Occipital lobe (tissue), 2 donors: ENCODE data around the gene USHBP1. TPM values are rescaled to one million over a fixed set of nuclear protein-coding genes. Genes with fewer than 3 reads are reported as not detected.

Source experiments
- DNase-seq: peaks from one replicate; lab custom pipeline; 2025; lab: John Stamatoyannopoulos, UW
- total RNA-seq: library from RNA; depleted of rRNA; stranded (reverse); fragments of >200 nt; gene quantifications from one replicate; pipeline ENCODE4 v1.2.3, GENCODE V29; 2014

Gene USHBP1
- 0.47 TPM for total RNA-seq

- no peak for DNase-seq
These were observed at the start of gene USHBP1 for GRCh38 chr19:17264641-17264979. TSS of gene USHBP1 (minus strand) at chr19:17264745. CDS start at chr19:17264299, 446 bp downstream.

- DNase-seq = no peak
These were observed 49.6 kb upstream of the USHBP1 start for GRCh38 chr19:17314007-17314593.

GRCh38 chr19:17312189-17313113 is 47.9 kb upstream of the USHBP1 start:
- no peak for DNase-seq

GRCh38 chr19:17311455-17312188 is 47.1 kb upstream of the USHBP1 start:
- no peak for DNase-seq

GRCh38 chr19:17309965-17310461 is 45.5 kb upstream of the USHBP1 start:
- no peak for DNase-seq

- DNase-seq = peak; percentile 99
These were observed 44.8 kb upstream of the USHBP1 start, which contains the start of gene DDA1 for GRCh38 chr19:17309198-17309964. TSS of gene DDA1 (plus strand) at chr19:17309563. CDS start at chr19:17309655, 92 bp downstream.

GRCh38 chr19:17307876-17308377 is 43.4 kb upstream of the USHBP1 start:
- no peak for DNase-seq

GRCh38 chr19:17306285-17306714 is 41.8 kb upstream of the USHBP1 start:
- no peak for DNase-seq

- DNase-seq = peak; percentile 95
These were observed 41.2 kb upstream of the USHBP1 start, which contains the start of gene MRPL34 for GRCh38 chr19:17305517-17306284. TSS of gene MRPL34 (plus strand) at chr19:17305872. CDS start at chr19:17305893, 21 bp downstream.

GRCh38 chr19:17305216-17305516 is 40.6 kb upstream of the USHBP1 start:
- DNase-seq = no peak

- DNase-seq = no peak
These were observed 40.1 kb upstream of the USHBP1 start for GRCh38 chr19:17304386-17305215.

GRCh38 chr19:17303940-17304267 is 39.4 kb upstream of the USHBP1 start:
- DNase-seq = no peak

- DNase-seq = peak; percentile 93
These were observed 38.8 kb upstream of the USHBP1 start, which contains the start of gene ABHD8 for GRCh38 chr19:17303167-17303939. TSS of gene ABHD8 (minus strand) at chr19:17303425. CDS start at chr19:17301616, 1,809 bp downstream.

- no peak for DNase-seq
These were observed 38.0 kb upstream of the USHBP1 start for GRCh38 chr19:17302391-17303166.

- no peak for DNase-seq
These were observed 36.6 kb upstream of the USHBP1 start for GRCh38 chr19:17300992-17301619.

GRCh38 chr19:17296976-17297375 is 32.4 kb upstream of the USHBP1 start:
- DNase-seq = no peak

GRCh38 chr19:17296273-17296672 is 31.7 kb upstream of the USHBP1 start:
- DNase-seq = no peak
